Muscle of back (tissue), 11 donors: Measurements from ENCODE around the gene CEP85L. TPM values are rescaled to one million over a fixed set of nuclear protein-coding genes. Genes with fewer than 3 reads are reported as not detected.
A peak's percentile ranks its signal among the peaks of the same experiment; 100 is the strongest.

Experiments
- DNase-seq, 3 donors: peaks; one replicate each; pipeline versions ENCODE4 v3.0.0 to v3.0.0-alpha.2; 2013
- polyA plus RNA-seq, 10 donors: library from polyadenylated mRNA; unstranded; fragments of 120-200 nt; gene quantifications; one replicate each; pipeline ENCODE4 v1.2.1, GENCODE V29; 2013; ENCODE audit not compliant: insufficient read length in 10 of 10

CEP85L gene
- polyA plus RNA-seq, 10 donors: 10.7 to 27.7 (median 18.5) TPM

DNA sequence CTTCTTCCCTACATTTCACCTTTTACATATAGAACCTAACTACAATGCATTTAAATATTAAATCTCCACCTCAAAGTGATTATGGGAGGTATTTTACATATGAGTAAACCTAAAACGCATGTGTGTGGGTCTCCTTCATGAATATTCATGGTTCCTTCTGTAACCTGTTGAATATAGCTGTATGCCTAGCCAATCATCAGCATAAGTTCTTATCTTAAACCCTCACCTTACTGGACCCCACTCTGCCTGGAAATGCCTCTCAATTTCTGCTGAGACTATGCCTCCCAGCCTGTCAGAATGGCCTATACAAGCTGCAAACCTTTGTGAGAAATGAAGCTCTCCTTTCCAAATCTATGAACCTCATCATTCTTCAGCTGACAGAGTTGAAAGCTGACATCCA, 21.3 kb downstream of the CEP85L start:
- no peak for DNase-seq

- DNase-seq: no peak
Measured at GRCh38 chr6:118627724-118628123, 23.7 kb downstream of the CEP85L start.

- DNase-seq: no peak
Measured at GRCh38 chr6:118625833-118626232, 25.6 kb downstream of the CEP85L start.

DNA sequence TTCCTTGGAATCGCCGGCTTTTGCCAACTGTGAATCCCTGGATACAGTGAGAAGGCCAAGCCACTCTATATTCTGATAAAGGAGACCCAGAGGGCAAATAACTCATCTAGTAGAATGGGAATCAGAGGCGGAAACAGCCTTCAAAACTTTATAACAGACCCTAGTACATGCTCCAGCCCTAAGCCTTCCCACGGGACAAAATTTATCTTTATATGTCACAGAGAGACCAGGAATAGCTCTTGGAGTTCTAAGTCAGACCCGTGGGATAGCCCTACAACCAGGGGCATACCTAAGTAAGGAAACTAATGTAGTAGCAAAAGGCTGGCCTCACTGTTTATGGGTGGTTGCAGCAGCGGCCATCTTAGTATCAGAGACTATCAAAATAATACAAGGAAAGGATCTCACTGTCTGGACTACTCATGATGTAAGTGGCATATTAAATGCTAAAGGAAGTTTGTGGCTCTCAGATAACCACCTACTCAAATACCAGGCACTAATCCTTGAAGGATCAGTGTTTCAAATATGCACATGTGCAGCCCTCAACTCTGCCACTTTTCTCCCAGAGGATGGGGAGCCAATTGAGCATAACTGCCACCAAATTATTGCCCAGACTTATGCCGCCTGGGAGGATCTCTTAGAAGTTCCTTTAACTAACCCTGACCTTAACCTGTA, 29.5 kb downstream of the CEP85L start:
- peak in 1 of 3 donors; percentile 11 for DNase-seq

- no peak for DNase-seq
Measured at GRCh38 chr6:118620202-118620601, 31.2 kb downstream of the CEP85L start.

- peak in 1 of 3 donors; percentile 32 for DNase-seq
Measured at GRCh38 chr6:118618676-118619377, 32.6 kb downstream of the CEP85L start.

DNA sequence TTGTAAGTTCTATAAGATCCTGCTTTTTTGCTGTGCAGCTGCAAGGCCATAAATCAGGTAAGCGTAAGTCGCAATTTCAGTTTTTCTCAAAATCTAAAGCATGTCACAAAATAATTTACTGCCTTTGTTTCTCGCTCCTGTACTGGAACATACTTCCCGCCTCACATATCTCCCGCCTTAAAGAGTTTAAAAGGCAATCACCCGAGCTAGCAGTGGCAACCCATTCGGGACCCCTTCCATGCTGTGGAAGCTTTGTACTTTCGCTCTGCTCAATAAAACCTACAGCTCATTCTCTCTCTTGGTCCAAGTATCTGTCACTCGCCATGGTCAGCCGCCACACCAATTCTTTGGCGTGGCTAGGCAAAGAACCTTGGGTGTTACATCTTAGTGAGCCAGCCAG, 34.0 kb downstream of the CEP85L start:
- no peak for DNase-seq

- no peak for DNase-seq
Measured at GRCh38 chr6:118611334-118611733, 40.1 kb downstream of the CEP85L start.

DNA sequence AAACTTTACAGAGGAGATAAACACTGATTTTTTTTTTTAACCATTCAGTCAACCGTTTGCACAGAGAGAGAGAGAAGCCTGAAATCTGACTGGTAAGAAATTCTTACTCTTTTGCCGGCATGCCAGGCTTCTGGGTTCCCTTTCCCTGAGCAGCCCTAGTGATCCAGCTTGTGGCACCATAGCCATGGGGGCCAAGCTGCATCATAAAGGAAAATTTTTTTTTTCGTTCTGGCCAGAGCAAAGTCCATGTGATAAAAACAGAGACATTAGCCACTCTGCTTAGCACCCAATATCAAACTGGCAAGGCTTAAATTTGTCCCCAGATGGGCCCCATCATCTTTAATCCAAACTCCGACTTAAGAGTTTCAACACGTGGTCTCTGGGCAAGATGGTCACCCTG, 44.5 kb downstream of the CEP85L start:
- no peak for DNase-seq

DNA sequence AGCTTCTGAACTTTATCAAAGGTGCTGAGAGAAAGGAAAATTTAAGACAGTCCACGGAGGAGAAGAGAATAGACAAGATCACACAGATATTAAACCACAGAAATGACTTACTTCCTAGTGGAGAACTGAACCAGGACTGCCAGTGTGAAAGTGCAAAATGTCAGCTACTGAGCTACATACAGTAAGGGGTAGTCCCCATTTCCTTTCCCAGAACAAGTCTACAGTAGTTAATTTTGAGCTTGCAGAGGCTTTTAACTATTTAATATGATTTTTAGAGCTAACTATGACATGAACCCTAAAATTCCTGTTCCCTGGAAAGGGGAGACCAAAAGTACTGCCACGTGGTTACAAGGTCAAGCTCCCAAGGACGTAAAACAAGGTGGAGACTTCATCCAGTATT, 45.1 kb downstream of the CEP85L start:
- no peak for DNase-seq

DNA sequence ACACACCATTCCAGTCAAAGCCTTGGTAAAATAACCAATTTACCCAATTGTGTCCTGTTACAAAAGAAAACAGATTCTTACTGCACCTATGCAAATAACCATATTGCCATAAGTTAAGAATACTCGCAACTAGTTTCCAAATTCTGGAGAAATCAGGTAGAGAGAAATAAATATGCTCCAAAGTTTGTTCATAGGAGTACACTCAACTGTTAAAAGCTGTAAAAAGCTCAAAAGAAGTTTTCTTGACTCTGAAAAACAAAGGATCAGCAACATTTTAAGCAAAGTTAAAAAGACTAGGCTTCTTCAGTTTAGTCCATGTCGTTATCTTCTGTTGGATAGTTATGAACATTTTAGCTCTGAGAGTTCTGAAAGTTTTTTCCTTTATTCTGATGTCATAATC, 48.0 kb downstream of the CEP85L start:
- DNase-seq: no peak

GRCh38 chr6:118602300-118602699, 49.1 kb downstream of the CEP85L start:
- no peak for DNase-seq

DNA sequence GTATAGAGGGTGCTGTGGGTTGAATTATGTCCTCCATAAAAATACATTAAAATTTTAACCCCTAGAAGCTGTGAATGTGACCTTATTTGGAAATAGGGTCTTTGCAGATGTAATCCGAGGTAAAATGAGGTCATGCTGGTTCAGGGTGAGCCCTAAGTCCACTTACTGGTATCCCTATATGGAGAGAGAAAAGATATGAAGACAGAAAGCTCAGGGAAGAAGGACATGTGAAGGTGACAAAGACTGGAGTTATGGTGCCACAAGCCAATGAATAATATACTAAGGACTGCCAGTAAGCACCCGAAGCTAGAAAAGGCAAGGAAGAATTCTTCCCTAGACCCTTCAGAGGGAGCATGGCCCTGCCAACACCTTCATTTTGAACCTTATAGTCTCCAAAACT, 53.1 kb downstream of the CEP85L start:
- DNase-seq: no peak

- DNase-seq: no peak
Measured at GRCh38 chr6:118597636-118598035, 53.8 kb downstream of the CEP85L start.

- no peak for DNase-seq
Measured at GRCh38 chr6:118596774-118597320, 54.5 kb downstream of the CEP85L start.

GRCh38 chr6:118594877-118595276, 56.5 kb downstream of the CEP85L start:
- DNase-seq: no peak

GRCh38 chr6:118591897-118592296, 59.5 kb downstream of the CEP85L start:
- no peak for DNase-seq

GRCh38 chr6:118589649-118590365, 61.6 kb downstream of the CEP85L start:
- DNase-seq: no peak

DNA sequence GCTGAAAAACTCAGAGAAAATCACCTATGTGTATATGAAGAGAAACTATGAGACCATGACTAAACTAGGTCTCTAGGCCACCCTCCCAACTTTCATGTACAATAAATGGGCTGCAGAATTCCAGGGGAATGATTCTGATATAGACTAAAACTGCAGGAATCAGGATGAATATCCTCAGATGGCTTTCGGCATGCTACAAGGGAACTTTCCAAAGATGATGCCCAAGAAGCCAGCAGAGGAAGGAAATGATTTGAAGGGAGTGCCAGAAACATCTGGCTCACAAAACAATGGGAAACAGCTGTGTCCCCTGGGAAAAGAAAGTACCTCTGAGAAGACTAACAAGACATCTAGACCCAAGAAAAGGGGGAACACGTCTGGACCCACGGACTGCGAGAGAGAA, 62.2 kb downstream of the CEP85L start:
- no peak for DNase-seq

DNA sequence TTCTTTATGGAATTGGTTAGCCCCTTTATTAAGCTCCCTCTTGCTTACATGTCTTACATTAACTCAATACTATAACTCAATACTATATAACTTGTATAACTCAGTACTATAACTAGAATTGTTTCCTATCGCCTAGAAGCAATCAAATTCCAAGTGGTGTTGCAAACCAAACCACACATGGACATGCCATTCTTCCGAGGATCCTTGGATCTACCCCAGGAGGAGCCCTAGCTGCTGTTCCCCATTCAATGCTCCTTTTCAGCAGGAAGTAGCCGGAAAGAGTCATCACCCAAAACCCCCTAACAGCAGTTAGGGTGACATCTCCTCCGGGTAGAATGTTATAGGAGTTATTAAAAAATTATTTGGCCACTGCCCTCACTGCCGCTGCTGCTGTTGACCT, 62.8 kb downstream of the CEP85L start:
- no peak for DNase-seq

DNA sequence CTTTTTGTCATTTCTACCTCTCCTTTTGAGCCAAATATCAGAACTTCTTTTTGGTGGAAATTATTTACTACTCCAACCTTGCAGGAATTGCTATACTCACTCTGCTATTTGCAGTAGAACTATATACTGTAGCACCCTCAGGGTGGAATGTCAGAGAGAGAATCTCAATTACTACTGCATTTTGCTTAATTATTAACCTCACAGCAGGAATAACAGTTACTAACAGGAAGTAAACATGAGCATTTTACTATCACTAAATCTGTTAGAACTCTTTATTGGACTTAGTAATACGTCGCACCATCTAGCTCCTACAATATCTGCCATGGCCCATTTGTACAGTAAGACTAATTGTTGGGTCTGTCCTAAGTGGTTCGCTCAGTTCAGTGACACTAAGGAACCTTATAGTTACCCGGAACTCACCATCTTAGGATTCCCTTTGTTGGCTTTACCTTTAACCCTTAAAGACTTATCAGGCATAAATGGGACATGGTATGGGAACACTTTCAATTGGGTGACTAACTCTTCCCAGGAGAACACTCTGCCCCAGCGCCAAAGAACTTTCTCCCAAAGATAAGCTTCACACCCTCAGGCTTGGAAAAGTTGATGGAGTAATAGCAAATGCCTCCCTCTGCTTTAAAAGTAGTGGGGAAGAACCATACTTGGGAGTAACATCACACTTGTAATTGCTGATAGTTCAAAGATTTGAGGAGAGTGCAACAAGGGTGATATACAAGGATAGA, 64.5 kb downstream of the CEP85L start:
- no peak for DNase-seq

- no peak for DNase-seq
Measured at GRCh38 chr6:118584911-118585310, 66.5 kb downstream of the CEP85L start.
